NB4 (cell line): Measurements from ENCODE around the gene FZR1.

Experiments
- POLR2A ChIP-seq: IDR thresholded peaks from 2 replicates; pipeline ENCODE4 v1.6.1; 2011; ENCODE audit warnings: mild to moderate bottlenecking; ENCODE audit not compliant: insufficient read length; ENCODE audit errors: extremely low read depth
- TF ChIP-seq, protein P1 (sequence below): IDR thresholded peaks from one replicate; pipeline ENCODE4 v1.5.1; 2012; ENCODE audit warnings: low read depth, low read length

DNA sequence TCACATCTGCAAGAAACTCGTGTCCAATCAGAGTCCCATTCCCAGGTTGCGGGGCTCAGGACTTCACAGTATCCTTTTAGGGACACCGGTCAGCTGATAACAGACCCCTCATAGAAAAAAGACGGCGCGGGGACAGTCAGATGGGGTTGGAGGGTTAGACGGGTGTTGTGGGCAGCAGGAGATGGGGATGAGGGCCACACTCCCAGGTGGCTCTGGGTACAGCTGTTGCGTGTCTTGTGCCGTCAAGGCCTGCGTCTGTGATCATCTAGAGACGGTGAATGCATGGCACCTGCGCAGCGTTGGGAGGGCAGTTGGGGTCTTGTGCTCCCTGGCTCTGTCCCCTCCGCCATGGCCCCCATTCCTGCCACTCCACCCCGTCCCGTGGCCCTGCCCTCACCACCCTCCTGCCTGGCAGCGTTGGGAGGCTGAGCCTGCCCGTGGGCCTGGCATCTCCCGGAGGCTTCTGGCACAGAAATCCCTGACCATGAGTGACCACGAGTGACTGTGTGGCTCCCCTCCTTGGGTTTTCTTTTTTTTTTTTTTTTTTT is 18.9 kb downstream of the FZR1 start:
- no peak for TF ChIP-seq POLR2A
- TF ChIP-seq, protein P1, sequence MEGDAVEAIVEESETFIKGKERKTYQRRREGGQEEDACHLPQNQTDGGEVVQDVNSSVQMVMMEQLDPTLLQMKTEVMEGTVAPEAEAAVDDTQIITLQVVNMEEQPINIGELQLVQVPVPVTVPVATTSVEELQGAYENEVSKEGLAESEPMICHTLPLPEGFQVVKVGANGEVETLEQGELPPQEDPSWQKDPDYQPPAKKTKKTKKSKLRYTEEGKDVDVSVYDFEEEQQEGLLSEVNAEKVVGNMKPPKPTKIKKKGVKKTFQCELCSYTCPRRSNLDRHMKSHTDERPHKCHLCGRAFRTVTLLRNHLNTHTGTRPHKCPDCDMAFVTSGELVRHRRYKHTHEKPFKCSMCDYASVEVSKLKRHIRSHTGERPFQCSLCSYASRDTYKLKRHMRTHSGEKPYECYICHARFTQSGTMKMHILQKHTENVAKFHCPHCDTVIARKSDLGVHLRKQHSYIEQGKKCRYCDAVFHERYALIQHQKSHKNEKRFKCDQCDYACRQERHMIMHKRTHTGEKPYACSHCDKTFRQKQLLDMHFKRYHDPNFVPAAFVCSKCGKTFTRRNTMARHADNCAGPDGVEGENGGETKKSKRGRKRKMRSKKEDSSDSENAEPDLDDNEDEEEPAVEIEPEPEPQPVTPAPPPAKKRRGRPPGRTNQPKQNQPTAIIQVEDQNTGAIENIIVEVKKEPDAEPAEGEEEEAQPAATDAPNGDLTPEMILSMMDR = no peak
